HG03025 (cell line): ENCODE results near the gene RAB8A.

Experiments
- ATAC-seq: cut with Tn5 transposase; IDR thresholded peaks from one replicate; pipeline ENCODE4 v1.9.1; 2021; ENCODE audit warnings: mild to moderate bottlenecking, moderate library complexity; ENCODE audit not compliant: unreplicated experiment, low FRiP score

RAB8A gene

GRCh38 chr19:16136185-16136999 is 24.7 kb downstream of the RAB8A start:
- ATAC-seq: no peak

- ATAC-seq: no peak
These were observed 28.1 kb downstream of the RAB8A start for GRCh38 chr19:16139752-16140151.

GRCh38 chr19:16141043-16141442 is 29.4 kb downstream of the RAB8A start:
- no peak for ATAC-seq

- no peak for ATAC-seq
These were observed 30.4 kb downstream of the RAB8A start for GRCh38 chr19:16142032-16142580.

GRCh38 chr19:16143399-16144215 is 31.9 kb downstream of the RAB8A start, which contains the start of gene HSH2D:
HSH2D (plus strand) TSS chr19:16143685; CDS start chr19:16148751, 5,066 bp downstream.
- ATAC-seq: peak; percentile 37

- ATAC-seq: no peak
These were observed 32.5 kb downstream of the RAB8A start for GRCh38 chr19:16144216-16144581.

- ATAC-seq: no peak
These were observed 34.4 kb downstream of the RAB8A start for GRCh38 chr19:16146112-16146511.

GRCh38 chr19:16148443-16149229 is 36.9 kb downstream of the RAB8A start:
- no peak for ATAC-seq

GRCh38 chr19:16153582-16154336 is 42.1 kb downstream of the RAB8A start:
- ATAC-seq: no peak

- ATAC-seq: no peak
These were observed 42.9 kb downstream of the RAB8A start for GRCh38 chr19:16154557-16154956.

GRCh38 chr19:16155128-16155527 is 43.4 kb downstream of the RAB8A start:
- no peak for ATAC-seq

- ATAC-seq: no peak
These were observed 45.2 kb downstream of the RAB8A start for GRCh38 chr19:16156904-16157303.

- no peak for ATAC-seq
These were observed 45.9 kb downstream of the RAB8A start for GRCh38 chr19:16157601-16158000.

- no peak for ATAC-seq
These were observed 48.0 kb downstream of the RAB8A start for GRCh38 chr19:16159655-16160054.

- no peak for ATAC-seq
These were observed 48.8 kb downstream of the RAB8A start for GRCh38 chr19:16160445-16160942.

GRCh38 chr19:16160943-16161560 is 49.4 kb downstream of the RAB8A start:
- no peak for ATAC-seq

GRCh38 chr19:16161840-16162239 is 50.2 kb downstream of the RAB8A start:
- ATAC-seq: no peak

GRCh38 chr19:16164222-16164890 is 52.7 kb downstream of the RAB8A start:
- no peak for ATAC-seq

- ATAC-seq: no peak
These were observed 54.7 kb downstream of the RAB8A start for GRCh38 chr19:16166417-16166816.
